HUES48 (cell line): ENCODE measurements around the gene IL1RN.

Experiments used
- H3K27ac ChIP-seq: one replicate; pipeline ENCODE4 v1.7.0; 2013; ENCODE audit warnings: low read depth, low read length, inconsistent platforms
- H3K27me3 ChIP-seq: 2 replicates; pipeline ENCODE4 v1.6.1; 2013; ENCODE audit warnings: mild to moderate bottlenecking, low read length; ENCODE audit not compliant: control insufficient read depth, insufficient read depth
- H3K36me3 ChIP-seq: 2 replicates; pipeline ENCODE4 v1.6.1; 2013; ENCODE audit warnings: low read length; ENCODE audit not compliant: control insufficient read depth, insufficient read depth
- H3K4me1 ChIP-seq: 2 replicates; pipeline ENCODE4 v1.6.1; 2013; ENCODE audit warnings: mild to moderate bottlenecking, low read length; ENCODE audit not compliant: control insufficient read depth, insufficient read depth
- H3K4me3 ChIP-seq: 2 replicates; pipeline ENCODE4 v1.5.1; 2013; ENCODE audit warnings: mild to moderate bottlenecking, low read depth, low read length
- H3K9ac ChIP-seq: 2 replicates; pipeline ENCODE4 v1.6.1; 2013; ENCODE audit warnings: mild to moderate bottlenecking, low read depth, low read length, moderate library complexity
- H3K9me3 ChIP-seq: 2 replicates; pipeline ENCODE4 v1.6.1; 2013; ENCODE audit warnings: low read length; ENCODE audit not compliant: control insufficient read depth, insufficient read depth

IL1RN gene

GRCh38 chr2:113142290-113142689, 14.9 kb downstream of the IL1RN start:
- H3K4me3 ChIP-seq, result no peak overlapping the region
- no peak overlapping the region for H3K9ac ChIP-seq
- H3K36me3 ChIP-seq, result no peaks in the 10 kb centered on the region
- H3K9me3 ChIP-seq, result no peaks in the 10 kb centered on the region
- H3K27me3 ChIP-seq, result no peaks in the 10 kb centered on the region
- H3K27ac ChIP-seq, result no peak overlapping the region
- H3K4me1 ChIP-seq, result no peaks in the 10 kb centered on the region

GRCh38 chr2:113144259-113144658, 16.9 kb downstream of the IL1RN start:
- Histone ChIP-seq H3K27ac (no peak overlapping the region), H3K9me3 (no peaks in the 10 kb centered on the region), H3K36me3 (no peaks in the 10 kb centered on the region), H3K27me3 (no peaks in the 10 kb centered on the region), H3K9ac (no peak overlapping the region), H3K4me1 (no peaks in the 10 kb centered on the region), H3K4me3 (no peak overlapping the region)

GRCh38 chr2:113148606-113149552, 21.5 kb downstream of the IL1RN start:
- H3K4me1 ChIP-seq, result no peaks in the 10 kb centered on the region
- H3K9ac ChIP-seq, result no peak overlapping the region
- no peaks in the 10 kb centered on the region for H3K9me3 ChIP-seq
- H3K4me3 ChIP-seq, result no peak overlapping the region
- no peak overlapping the region for H3K27ac ChIP-seq
- H3K36me3 ChIP-seq, result no peaks in the 10 kb centered on the region
- no peaks in the 10 kb centered on the region for H3K27me3 ChIP-seq

GRCh38 chr2:113149553-113150257, 22.3 kb downstream of the IL1RN start:
- no peak overlapping the region for H3K4me3 ChIP-seq
- H3K9ac ChIP-seq, result no peak overlapping the region
- H3K4me1 ChIP-seq, result no peaks in the 10 kb centered on the region
- H3K27ac ChIP-seq, result no peak overlapping the region
- no peaks in the 10 kb centered on the region for H3K9me3 ChIP-seq
- H3K36me3 ChIP-seq, result no peaks in the 10 kb centered on the region
- no peaks in the 10 kb centered on the region for H3K27me3 ChIP-seq

- no peak overlapping the region for H3K9ac ChIP-seq
- H3K4me3 ChIP-seq, result no peak overlapping the region
- H3K36me3 ChIP-seq, result no peaks in the 10 kb centered on the region
- H3K27me3 ChIP-seq, result no peaks in the 10 kb centered on the region
- H3K9me3 ChIP-seq, result no peaks in the 10 kb centered on the region
- no peaks in the 10 kb centered on the region for H3K4me1 ChIP-seq
- no peak overlapping the region for H3K27ac ChIP-seq
Observed at GRCh38 chr2:113150258-113150601, 22.8 kb downstream of the IL1RN start.

GRCh38 chr2:113155331-113155730, 27.9 kb downstream of the IL1RN start:
- Histone ChIP-seq H3K27ac (no peak overlapping the region), H3K4me1 (peaks cover 13% of the 10 kb centered on the region), H3K27me3 (peaks cover 36% of the 10 kb centered on the region), H3K9ac (no peak overlapping the region), H3K4me3 (no peak overlapping the region), H3K36me3 (no peaks in the 10 kb centered on the region), H3K9me3 (no peaks in the 10 kb centered on the region)

- Histone ChIP-seq H3K9me3 (no peaks in the 10 kb centered on the region), H3K4me1 (peaks cover 13% of the 10 kb centered on the region), H3K9ac (no peak overlapping the region), H3K27me3 (peaks cover 36% of the 10 kb centered on the region), H3K27ac (peak overlapping the region; percentile 79), H3K4me3 (peak overlapping the region; percentile 65), H3K36me3 (no peaks in the 10 kb centered on the region)
Observed at GRCh38 chr2:113156278-113157117, 29.1 kb downstream of the IL1RN start.

GRCh38 chr2:113157118-113157896, 29.9 kb downstream of the IL1RN start:
- H3K9me3 ChIP-seq, result no peaks in the 10 kb centered on the region
- H3K4me3 ChIP-seq, result peak overlapping the region; percentile 72
- peak overlapping the region; percentile 51; the same call in 1 of the 2 replicates for H3K9ac ChIP-seq
- H3K4me1 ChIP-seq, result peaks cover 13% of the 10 kb centered on the region
- H3K27me3 ChIP-seq, result peaks cover 36% of the 10 kb centered on the region
- H3K27ac ChIP-seq, result peak overlapping the region; percentile 79
- no peaks in the 10 kb centered on the region for H3K36me3 ChIP-seq

GRCh38 chr2:113157897-113158753, 30.7 kb downstream of the IL1RN start:
- Histone ChIP-seq H3K9me3 (no peaks in the 10 kb centered on the region), H3K27ac (no peak overlapping the region), H3K9ac (no peak overlapping the region; the same call in 1 of the 2 replicates), H3K36me3 (no peaks in the 10 kb centered on the region), H3K4me1 (peaks cover 13% of the 10 kb centered on the region), H3K27me3 (peaks cover 36% of the 10 kb centered on the region), H3K4me3 (peak overlapping the region; percentile 72)
